Mesothelial cell of epicardium (in vitro differentiated cells): ENCODE results near the gene CRHR2. TPM values are rescaled to one million over a fixed set of nuclear protein-coding genes. Genes with fewer than 3 reads are reported as not detected.

ENCODE experiments used
- DNase-seq, 2 experiments: peaks; one replicate each; pipeline ENCODE4 v3.0.0; 2021; ENCODE audit warnings: low spot score in 2 of 2; ENCODE audit not compliant: unreplicated experiment in 2 of 2
- H3K27ac Mint-ChIP-seq: 2 replicates; pipeline ENCODE4 v1.8.0; 2021; ENCODE audit warnings: mixed read lengths
- H3K27me3 Mint-ChIP-seq: 2 replicates; pipeline ENCODE4 v1.8.0; 2021; ENCODE audit warnings: low read depth, mixed read lengths
- H3K36me3 Mint-ChIP-seq: 2 replicates; pipeline ENCODE4 v1.8.0; 2021; ENCODE audit warnings: mixed read lengths
- H3K4me1 Mint-ChIP-seq: 2 replicates; pipeline ENCODE4 v1.8.0; 2021; ENCODE audit warnings: mixed read lengths
- H3K4me3 Mint-ChIP-seq: 2 replicates; pipeline ENCODE4 v1.8.0; 2021; ENCODE audit warnings: mild to moderate bottlenecking, moderate library complexity, mixed read lengths
- H3K9me3 Mint-ChIP-seq: 2 replicates; pipeline ENCODE4 v1.8.0; 2021; ENCODE audit warnings: mixed read lengths
- CTCF ChIP-seq: fragments of 200-600 bp; sonication (generic); IDR thresholded peaks from one replicate; pipeline ENCODE4 v1.5.0; 2021; ENCODE audit warnings: antibody characterized with exemption; ENCODE audit not compliant: unreplicated experiment
- total RNA-seq: library from RNA; stranded (reverse); gene quantifications from 3 replicates; pipeline ENCODE4 v1.2.1, GENCODE V29; 2021

CRHR2 gene
- total RNA-seq, 1 donor from 2014 or later = not detected

- Mint-ChIP-seq H3K36me3 (no peaks in the 10 kb centered on the region), H3K9me3 (no peaks in the 10 kb centered on the region), H3K27me3 (peaks cover 7% of the 10 kb centered on the region), H3K4me1 (peaks cover 10% of the 10 kb centered on the region), H3K4me3 (no peak overlapping the region), H3K27ac (no peak overlapping the region)
- no peak for DNase-seq
- no peak for TF ChIP-seq CTCF
These were observed 18.7 kb upstream of the CRHR2 start for GRCh38 chr7:30700941-30701340.

DNA sequence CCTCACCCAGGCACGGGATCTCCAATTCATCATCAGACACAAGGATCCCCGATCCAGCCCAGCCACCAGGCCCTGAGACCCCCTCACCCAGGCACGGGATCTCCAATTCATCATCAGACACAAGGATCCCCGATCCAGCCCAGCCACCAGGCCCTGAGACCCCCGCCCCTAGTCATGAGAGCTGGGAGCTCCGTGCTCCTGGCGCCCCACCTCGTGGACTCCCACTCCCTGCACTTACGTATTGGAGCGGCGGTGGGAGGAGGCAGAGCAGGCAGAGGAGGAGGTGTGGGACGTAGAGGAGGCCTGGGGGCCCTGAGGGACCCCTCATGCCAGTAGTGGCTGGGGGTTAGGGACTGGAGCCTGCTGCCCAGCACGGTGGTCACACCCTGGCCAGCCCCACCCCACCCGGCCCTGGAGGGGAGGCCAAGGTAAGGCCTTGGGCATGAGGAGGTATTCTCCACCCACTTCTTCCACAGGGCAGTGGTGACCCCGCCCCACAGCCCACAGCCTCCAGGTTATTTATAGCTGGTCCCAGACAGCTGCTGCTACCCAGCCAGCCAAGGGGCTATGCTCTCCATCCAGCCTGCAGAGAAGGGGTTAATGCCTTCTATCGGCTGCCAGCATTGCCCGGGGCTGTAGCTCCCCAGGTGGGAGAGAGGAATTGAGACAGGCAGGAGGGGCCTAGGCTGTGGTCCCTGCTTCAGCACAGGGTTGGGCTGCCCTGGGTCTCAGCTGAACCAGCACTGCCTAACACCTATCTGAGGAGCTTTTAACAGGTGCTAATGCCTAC is 17.6 kb upstream of the CRHR2 start:
- no peak for DNase-seq
- Mint-ChIP-seq H3K4me3 (no peak overlapping the region), H3K27ac (no peak overlapping the region), H3K36me3 (no peaks in the 10 kb centered on the region), H3K27me3 (peaks cover 7% of the 10 kb centered on the region), H3K4me1 (peaks cover 10% of the 10 kb centered on the region), H3K9me3 (no peaks in the 10 kb centered on the region)
- TF ChIP-seq CTCF = no peak

- no peaks in the 10 kb centered on the region for H3K36me3 Mint-ChIP-seq
- no peak for TF ChIP-seq CTCF
- H3K9me3 Mint-ChIP-seq = no peaks in the 10 kb centered on the region
- H3K4me3 Mint-ChIP-seq = no peak overlapping the region
- no peak for DNase-seq
- peaks cover 10% of the 10 kb centered on the region for H3K4me1 Mint-ChIP-seq
- H3K27ac Mint-ChIP-seq = no peak overlapping the region
- H3K27me3 Mint-ChIP-seq = peaks cover 7% of the 10 kb centered on the region
These were observed 16.2 kb upstream of the CRHR2 start for GRCh38 chr7:30698481-30698880.

GRCh38 chr7:30697719-30698460 is 15.6 kb upstream of the CRHR2 start:
- no peaks in the 10 kb centered on the region for H3K9me3 Mint-ChIP-seq
- no peak for TF ChIP-seq CTCF
- no peak overlapping the region for H3K4me3 Mint-ChIP-seq
- H3K27ac Mint-ChIP-seq = no peak overlapping the region
- no peaks in the 10 kb centered on the region for H3K36me3 Mint-ChIP-seq
- peaks cover 10% of the 10 kb centered on the region for H3K4me1 Mint-ChIP-seq
- no peak for DNase-seq
- peaks cover 7% of the 10 kb centered on the region for H3K27me3 Mint-ChIP-seq

DNA sequence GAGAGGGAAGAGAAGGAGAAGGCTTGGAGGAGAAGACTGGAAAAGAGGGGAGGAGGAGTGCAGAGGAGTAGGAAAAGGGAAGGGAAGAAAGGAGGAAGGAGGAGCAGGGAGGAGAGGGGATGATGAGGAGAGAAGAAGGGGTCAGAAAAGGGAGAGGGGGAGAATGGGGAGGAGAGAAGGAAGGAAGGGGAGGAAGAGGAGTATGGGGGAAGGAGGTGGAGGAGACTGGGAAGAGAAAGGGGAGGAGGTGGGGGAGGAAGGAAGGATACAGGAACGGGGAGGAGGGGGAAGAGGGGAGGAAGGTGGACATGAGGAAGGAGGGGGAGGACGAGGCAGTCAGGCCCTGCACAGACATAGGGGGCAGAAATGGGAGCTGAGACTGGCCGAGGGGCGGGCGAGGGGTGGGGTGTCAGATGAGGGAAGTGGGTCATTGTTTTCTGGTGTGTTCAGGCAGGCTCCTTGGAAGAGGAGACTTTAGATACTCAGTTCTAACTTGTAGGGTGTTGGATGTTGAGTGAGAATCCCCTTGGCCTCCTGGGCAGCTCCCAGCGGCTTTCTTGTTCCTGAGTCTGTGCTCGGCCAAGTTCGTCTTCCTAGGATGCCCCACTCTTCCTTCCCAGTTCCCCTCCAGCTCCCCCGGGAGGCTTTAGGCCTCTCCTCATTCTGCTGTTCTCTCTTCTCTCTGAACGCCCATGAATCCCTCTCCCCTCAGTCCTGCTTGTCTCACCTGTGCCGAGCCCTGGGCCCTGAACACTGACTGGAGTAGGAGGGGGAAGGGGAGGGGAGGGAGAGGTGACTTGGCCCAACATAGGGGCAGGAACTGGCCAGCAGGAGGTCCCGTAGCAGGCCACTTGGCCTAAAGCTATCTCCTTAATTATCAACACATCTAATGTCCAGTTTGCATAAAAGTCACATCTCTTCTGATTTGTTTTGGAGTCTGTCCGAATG is 12.8 kb upstream of the CRHR2 start:
- no peaks in the 10 kb centered on the region for H3K36me3 Mint-ChIP-seq
- no peak overlapping the region for H3K4me3 Mint-ChIP-seq
- H3K27ac Mint-ChIP-seq = no peak overlapping the region
- DNase-seq = no peak
- no peaks in the 10 kb centered on the region for H3K9me3 Mint-ChIP-seq
- peaks cover 18% of the 10 kb centered on the region for H3K27me3 Mint-ChIP-seq
- H3K4me1 Mint-ChIP-seq = peaks cover under 1% of the 10 kb centered on the region
- no peak for TF ChIP-seq CTCF
